WERI-Rb-1 (cell line): ENCODE data around the gene PPP3R1.

Experiments
- DNase-seq: peaks from one replicate; pipeline ENCODE4 v3.0.0-alpha.2; 2020
- H3K27ac ChIP-seq: fragments of 250-450 bp; sonication (Bioruptor Pico); 2 replicates; pipeline ENCODE4 v1.5.1; 2020; ENCODE audit warnings: mild to moderate bottlenecking, moderate library complexity
- H3K27me3 ChIP-seq: fragments of 250-450 bp; sonication (Bioruptor Pico); 2 replicates; pipeline ENCODE4 v1.5.1; 2021; ENCODE audit warnings: mild to moderate bottlenecking, low read depth, moderate library complexity; ENCODE audit not compliant: insufficient read depth, severe bottlenecking
- H3K36me3 ChIP-seq: fragments of 250-450 bp; sonication (Bioruptor Pico); 2 replicates; pipeline ENCODE4 v1.5.1; 2020; ENCODE audit warnings: mild to moderate bottlenecking, moderate library complexity
- H3K4me3 ChIP-seq: 2 replicates; pipeline ENCODE4 v1.5.1; 2011; ENCODE audit warnings: low read depth, mild to moderate bottlenecking, control low read depth, low read length
- H3K9me3 ChIP-seq: fragments of 250-450 bp; sonication (Bioruptor Pico); 2 replicates; pipeline ENCODE4 v1.5.1; 2021; ENCODE audit warnings: mild to moderate bottlenecking, moderate library complexity; ENCODE audit not compliant: severe bottlenecking
- CTCF ChIP-seq: IDR thresholded peaks from 2 replicates; pipeline ENCODE4 v1.5.1; 2011; ENCODE audit warnings: low read depth, mild to moderate bottlenecking, control low read depth, inconsistent platforms, low read length

PPP3R1 gene

GRCh38 chr2:68169308-68169707, 83.0 kb downstream of the PPP3R1 start:
- no peaks in the 10 kb centered on the region for H3K27me3 ChIP-seq
- no peak overlapping the region for H3K27ac ChIP-seq
- peaks cover 64% of the 10 kb centered on the region for H3K36me3 ChIP-seq
- H3K9me3 ChIP-seq = no peaks in the 10 kb centered on the region
- peak; percentile 35; the same call in 1 of the 2 replicates for TF ChIP-seq CTCF
- no peak for DNase-seq
- H3K4me3 ChIP-seq = no peak overlapping the region

- no peaks in the 10 kb centered on the region for H3K9me3 ChIP-seq
- DNase-seq = no peak
- no peak for TF ChIP-seq CTCF
- no peaks in the 10 kb centered on the region for H3K27me3 ChIP-seq
- no peak overlapping the region for H3K27ac ChIP-seq
- peaks cover 70% of the 10 kb centered on the region for H3K36me3 ChIP-seq
- no peak overlapping the region for H3K4me3 ChIP-seq
Measured at GRCh38 chr2:68167186-68167585, 85.1 kb downstream of the PPP3R1 start.

- Histone ChIP-seq H3K27me3 (no peaks in the 10 kb centered on the region), H3K4me3 (no peak overlapping the region), H3K27ac (peak overlapping the region; percentile 69), H3K9me3 (no peaks in the 10 kb centered on the region), H3K36me3 (peaks cover 73% of the 10 kb centered on the region)
- DNase-seq = peak; percentile 82
- TF ChIP-seq CTCF = no peak
Measured at GRCh38 chr2:68163641-68164040, 88.7 kb downstream of the PPP3R1 start.

DNA sequence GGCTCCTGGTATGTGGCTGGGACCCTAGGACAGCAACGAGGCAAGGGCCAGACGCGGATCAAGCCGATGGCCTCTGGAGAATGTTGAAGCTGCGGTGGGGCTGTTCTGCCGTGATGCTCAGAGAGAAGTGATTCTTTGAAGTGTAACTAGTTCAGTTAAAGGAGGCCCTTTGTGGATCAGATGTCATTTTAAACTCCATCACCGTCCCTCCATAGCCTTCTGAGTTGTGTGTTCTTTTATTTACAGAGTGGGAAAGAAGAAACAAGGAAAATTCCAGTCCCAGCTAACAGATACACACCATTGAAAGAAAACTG, 94.2 kb downstream of the PPP3R1 start:
- H3K27ac ChIP-seq = peak overlapping the region; percentile 99
- DNase-seq = no peak

GRCh38 chr2:68157402-68158133, 94.8 kb downstream of the PPP3R1 start, which contains the start of gene PNO1:
Gene PNO1, plus strand, starts transcription at chr2:68157888. Its CDS starts 47 bp downstream, at chr2:68157935.
- Histone ChIP-seq H3K9me3 (no peaks in the 10 kb centered on the region), H3K27me3 (no peaks in the 10 kb centered on the region), H3K27ac (peak within 1 kb of the TSS; percentile 99), H3K4me3 (peak within 1 kb of the TSS; percentile 95), H3K36me3 (peaks cover 35% of the 10 kb centered on the region)
- no peak for TF ChIP-seq CTCF
- DNase-seq = peak; percentile 97

More for the DNA sequence above, 94.2 kb downstream of the PPP3R1 start:
- Histone ChIP-seq H3K9me3 (no peaks in the 10 kb centered on the region), H3K36me3 (peaks cover 40% of the 10 kb centered on the region), H3K4me3 (peak overlapping the region; percentile 95), H3K27me3 (no peaks in the 10 kb centered on the region)
- TF ChIP-seq CTCF = no peak

- H3K27me3 ChIP-seq = no peaks in the 10 kb centered on the region
- no peak for TF ChIP-seq CTCF
- peaks cover 29% of the 10 kb centered on the region for H3K36me3 ChIP-seq
- DNase-seq = no peak
- no peaks in the 10 kb centered on the region for H3K9me3 ChIP-seq
- H3K27ac ChIP-seq = peak overlapping the region; percentile 99
- H3K4me3 ChIP-seq = peak overlapping the region; percentile 95
Measured at GRCh38 chr2:68157002-68157401, 95.3 kb downstream of the PPP3R1 start.
